HG02642 (cell line): ENCODE data around the gene RSF1.
"Not testable (repeated sequence)": the region's sequence is repeated elsewhere in the genome, so short reads cannot be mapped to it uniquely, and the experiment has no call there.

Experiments used
- ATAC-seq: cut with Tn5 transposase; IDR thresholded peaks from one replicate; pipeline ENCODE4 v1.9.1; 2021; ENCODE audit warnings: mild to moderate bottlenecking; ENCODE audit not compliant: unreplicated experiment, poor library complexity

Gene RSF1

DNA sequence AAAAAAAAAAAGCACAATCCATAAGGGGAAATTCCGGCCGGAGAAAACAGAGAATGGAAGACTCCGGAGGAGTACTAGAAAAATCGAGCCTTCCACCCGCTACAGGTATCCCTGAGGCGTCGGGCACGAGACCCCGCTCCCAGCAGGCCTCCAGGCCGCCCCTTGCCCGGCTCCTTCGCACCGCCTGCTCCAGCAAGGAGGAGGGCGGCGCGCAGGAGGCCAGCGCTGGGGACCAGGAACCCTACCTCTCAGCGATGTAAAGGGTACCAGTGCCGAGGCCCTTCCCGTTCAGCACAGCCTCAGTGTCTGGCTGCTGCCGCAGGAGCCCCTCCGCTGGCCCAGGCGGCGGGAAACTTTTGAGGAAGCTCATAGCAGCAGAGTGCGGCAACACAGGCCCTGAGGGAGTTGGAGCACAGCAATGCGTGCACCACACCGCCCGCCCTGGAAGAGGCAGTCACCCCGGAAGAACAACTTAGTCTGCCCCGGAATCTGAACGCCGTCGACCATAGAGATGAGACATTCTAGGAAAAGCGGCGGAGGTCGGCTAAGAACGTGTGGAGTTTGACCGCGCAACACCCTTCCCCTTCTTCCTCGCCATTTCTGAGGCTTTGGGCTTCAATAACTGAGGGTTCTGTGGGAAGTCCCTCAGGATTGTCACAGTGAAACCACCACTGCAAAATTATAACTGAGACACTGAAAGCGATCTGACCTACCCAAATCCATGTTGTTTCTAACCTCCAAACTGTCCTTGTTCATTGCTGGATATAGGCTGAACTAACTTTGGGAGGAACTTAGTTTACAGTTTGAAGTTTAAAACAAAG lies 183.0 kb downstream of the RSF1 start, which contains the start of gene CLNS1A:
CLNS1A (minus strand) TSS at position 450 of the 821 bp plus-strand sequence; CDS start at position 370, 80 bp downstream.
- peak; percentile 95 for ATAC-seq

DNA sequence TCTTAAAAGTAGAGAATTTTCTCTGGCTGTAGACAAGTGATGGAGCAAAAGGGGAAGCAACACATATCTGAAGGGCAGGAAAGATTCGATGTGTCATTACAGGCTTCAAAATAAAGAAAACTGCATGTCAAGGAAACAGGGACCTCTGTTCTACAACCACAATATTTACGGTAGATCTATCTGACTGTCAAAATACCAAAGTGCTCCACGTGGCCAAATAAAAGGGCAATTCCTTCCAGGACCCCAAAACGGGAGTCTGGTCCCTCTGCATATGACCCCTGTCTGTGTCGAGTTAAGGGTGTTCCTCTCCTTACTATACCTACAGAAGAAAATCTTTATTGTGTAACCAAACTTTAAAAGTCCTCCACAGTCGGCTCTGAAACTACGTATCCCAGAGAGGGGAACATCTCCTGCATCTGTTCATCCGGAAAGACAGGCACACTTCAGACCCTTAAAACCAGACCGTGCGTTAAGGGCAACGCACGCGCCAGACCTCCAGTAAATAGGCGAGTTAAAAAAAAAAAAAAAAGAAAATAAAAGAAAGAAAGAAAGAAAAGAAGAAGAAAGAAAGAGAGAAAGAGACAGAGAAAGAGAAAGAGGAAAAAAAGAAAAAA lies 183.7 kb downstream of the RSF1 start:
- no peak for ATAC-seq

DNA sequence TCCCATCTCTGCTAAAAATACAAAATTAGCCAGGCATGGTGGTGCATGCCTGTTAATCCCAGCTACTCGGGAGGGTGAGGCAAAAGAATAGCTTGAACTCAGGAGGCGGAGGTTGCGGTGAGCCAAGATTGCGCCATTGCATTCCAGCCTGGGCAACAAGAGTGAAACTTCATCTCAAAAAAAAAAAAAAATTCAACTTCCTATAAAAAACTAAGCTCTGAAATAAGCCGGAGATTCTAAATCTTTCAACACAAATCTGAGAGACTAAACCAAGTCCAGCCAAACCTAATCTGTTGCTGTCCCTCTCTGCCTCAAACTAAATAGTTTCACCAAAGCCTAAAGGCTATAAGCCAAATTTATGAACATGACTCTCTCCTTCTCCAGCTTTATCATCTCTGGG lies 186.6 kb downstream of the RSF1 start:
- ATAC-seq = not testable (repeated sequence)

DNA sequence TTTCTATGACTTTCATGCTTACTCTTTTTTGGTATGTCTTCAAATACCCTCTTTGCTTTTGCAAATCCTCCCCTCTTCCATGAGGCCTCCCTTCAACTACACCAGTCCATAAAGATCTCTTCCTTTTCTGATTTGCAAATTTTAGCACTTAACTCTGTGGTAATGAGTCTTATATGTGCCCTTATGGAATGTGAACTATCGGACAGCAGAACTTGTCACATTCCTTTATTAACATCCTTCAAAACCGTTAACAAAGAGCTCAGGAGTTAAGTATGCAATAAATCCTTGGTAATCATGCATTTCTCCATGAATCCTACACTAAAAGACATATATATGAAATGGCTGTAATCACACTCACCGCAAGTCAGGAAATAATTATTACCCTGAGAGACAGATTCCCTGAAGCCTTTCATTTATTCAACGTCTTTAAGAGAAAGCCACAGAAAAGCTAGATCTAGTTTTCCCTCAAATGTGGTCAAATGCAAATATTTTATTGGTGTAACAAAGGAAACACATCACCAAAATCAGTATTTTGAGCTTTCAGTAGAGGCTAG lies 190.3 kb downstream of the RSF1 start:
- ATAC-seq = no peak

DNA sequence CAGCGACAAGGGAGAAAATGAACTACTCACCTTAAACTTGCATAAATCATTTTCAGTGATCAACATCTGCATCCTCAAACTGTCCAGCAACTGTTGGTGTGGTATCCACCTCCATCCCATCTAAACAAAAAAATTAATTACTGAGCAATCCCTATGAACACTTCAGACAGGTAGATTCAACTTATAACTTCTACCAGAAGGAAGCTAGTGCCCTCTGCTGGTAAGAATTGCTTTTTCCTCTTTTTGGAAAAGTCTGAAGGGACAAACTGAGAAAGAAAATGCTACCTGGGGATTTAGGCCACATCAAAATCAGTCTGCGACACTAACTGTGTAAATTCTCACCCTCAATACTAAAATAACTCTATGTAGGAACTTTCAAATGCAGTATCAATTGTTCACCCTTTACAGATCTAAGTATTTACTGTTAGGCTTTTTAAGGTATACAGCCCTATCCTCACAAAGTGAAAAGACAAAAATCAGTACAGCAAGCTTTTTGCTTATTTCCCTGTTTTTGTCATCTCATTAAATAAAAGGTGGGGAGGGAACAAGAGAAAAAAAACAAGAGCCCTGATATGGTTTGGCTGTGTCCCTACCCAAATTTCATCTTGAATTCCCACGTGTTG lies 200.8 kb downstream of the RSF1 start:
- no peak for ATAC-seq

DNA sequence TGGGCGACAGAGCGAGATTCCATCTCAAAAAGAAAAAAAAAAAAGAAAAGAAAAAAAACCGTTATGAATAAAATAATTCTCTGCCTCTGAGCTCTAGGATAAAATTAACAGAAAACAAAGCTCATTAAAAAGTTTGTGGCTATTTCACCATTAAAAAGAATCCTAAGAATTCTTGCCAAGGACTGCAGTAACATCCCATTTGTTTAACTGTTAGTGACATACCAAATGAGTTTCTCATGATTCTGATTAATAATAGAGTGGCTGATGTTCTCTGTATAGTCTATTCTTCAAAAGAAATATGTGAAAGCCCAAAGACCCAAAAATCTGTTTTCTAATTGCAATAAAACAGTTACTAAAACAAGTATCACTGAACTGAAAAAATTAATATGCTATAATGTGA lies 202.6 kb downstream of the RSF1 start:
- no peak for ATAC-seq

DNA sequence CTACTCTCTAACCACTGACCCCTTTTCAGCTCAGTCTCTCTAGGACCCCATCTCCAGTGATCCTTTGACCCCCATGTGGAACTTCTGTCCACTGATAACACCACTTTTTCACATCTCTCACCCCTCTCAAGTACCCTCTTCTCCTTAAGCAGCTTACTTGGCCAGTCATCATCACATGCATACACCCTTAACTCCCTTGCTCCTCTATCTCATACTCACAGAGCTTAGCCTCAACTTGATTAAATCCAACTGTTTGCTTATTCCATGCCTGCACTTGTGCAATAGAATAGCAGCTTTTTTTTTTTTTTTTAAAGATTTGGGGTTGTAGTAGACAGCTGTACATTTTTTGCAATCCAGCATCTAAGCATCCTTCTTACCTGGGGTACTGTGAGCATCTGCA lies 208.6 kb downstream of the RSF1 start:
- no peak for ATAC-seq
